Retina (tissue), 1 donor: ENCODE results near the gene SLC35G2.
"Not testable (repeated sequence)": the region's sequence is repeated elsewhere in the genome, so short reads cannot be mapped to it uniquely, and the experiment has no call there.

Source experiments
- DNase-seq: peaks from one replicate; pipeline ENCODE4 v3.0.0-alpha.2; 2016

Gene SLC35G2

DNA sequence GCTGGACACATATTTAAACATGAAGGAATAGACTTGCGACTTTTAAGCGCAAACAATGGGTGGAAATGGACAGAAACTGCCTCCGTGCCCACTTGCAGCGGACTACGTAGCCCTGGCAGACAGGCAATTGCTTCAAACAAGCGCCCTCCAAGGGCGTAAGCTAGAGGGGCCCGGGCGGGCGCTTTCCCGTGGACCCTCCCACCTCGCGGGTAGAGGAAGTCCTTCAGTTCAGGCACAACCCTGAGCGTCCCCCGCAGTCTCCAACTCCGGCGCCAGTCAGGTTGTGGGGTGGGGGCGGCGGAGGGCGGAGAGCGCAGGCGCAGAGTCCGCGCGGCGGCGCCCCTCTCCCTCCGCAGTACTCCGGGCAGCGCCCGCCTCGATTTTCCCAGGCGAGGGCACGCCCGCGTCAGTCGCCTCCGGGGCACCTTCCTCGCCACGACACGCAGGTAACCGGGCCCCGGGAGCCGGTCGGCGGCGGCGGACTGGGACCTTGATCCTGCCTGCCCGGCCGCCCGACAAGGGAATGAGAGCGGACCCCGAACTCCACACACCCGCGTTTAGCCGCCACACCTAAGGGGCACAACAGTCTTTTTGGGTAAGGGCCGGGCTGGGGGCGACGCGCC lies at the start of gene SLC35G2:
Gene SLC35G2 (plus strand): TSS at position 358 of the 623 bp plus-strand sequence. CDS start 35,335 bp downstream, outside the sequence.
- peak; percentile 93 for DNase-seq

DNA sequence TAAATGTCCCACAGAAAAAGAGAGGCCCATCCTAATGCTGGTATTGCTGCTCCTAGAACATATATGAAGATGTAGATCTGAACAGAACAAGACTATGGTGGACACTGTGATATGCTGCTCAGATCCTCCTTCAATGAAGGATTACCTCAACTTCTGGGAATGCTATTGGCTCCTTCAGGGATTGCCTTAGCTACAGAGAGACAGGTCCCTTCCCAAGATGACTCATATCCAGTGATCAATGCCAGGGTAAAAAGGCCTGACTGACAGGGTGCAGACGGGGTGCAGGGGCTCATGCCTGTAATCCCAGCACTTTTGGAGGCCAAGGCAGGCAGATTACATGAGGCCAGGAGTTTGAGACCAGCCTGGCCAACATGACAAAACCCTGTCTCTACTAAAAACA lies 46.2 kb upstream of the SLC35G2 start:
- no peak for DNase-seq

DNA sequence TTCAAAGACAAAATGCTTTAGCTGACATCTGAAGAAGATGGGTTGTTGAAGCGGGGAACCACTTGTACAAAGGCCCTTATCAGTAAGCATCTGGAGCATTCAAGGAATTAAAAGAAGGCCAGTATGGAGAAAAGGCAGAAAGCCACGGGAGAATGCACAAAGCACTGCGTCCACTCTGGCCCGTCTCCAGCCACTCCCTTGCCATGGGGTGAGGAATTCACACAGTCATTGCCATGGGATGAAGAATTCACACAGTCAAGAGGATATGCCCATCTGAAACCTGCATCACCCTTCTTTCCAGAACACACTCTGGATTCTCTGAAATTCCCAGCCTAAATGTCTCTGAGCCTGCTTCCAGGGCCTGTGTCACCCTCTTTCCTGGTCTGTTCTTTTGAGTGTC lies 40.1 kb upstream of the SLC35G2 start:
- DNase-seq = no peak

DNA sequence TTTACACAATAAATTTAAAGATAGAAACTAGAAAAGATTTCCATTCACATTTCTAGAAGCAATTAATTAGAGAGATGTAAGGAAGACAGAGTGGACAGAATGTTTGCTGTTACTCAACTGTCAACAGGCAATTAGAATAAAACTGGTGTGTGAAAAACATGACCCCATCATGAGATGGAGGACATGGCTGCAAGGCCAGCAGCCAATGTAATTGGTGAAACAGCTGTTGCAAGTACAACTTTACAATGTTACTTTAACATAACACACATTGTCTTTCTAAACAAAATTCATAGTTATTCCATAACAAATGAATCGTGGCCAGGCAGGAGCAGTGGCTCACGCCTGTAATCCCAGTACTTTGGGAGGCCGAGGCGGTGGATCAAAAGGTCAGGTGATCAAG lies 38.2 kb upstream of the SLC35G2 start:
- no peak for DNase-seq

DNA sequence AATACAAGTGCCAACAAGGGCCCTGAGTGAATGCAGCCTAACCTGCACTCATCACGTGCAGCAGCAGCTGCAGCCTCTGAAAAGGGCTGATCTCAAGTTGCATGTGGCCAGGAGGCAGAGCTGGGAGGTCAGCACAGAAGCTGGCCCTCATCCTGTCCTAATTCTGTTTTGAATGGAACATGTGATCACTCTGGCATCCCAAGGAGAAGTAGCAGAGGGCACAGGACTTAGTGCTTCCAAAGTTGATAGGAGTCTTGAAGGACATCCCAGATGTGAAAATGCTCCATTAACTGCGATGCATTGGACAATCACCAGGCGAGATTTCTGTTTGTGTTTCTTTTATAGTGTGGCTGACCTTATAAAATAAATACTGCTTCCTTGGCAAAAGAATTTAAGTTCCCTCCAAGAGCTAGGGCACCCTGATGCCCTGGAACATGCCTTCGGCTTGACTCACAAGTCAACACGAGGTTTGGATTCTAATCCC lies 35.2 kb upstream of the SLC35G2 start:
- DNase-seq = no peak

DNA sequence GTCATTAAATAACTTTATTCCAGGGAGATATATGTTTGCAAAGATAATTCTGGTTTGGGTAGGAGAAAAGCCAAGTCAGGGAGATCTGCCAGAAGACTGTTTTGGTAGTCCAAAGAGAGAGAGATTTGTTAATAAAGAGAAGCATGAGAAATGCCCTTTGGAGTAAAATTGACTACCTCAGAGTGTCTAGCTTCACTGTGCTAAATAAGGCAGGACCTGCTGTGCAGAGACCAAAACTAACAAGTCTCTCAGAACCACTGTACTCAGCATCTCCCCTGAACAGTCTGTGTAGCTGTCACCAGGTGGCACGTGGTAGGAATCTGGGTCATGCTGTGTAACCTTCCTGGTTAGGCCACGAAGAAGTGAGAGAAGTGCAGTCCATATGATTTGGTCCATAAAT lies 31.6 kb upstream of the SLC35G2 start:
- no peak for DNase-seq

DNA sequence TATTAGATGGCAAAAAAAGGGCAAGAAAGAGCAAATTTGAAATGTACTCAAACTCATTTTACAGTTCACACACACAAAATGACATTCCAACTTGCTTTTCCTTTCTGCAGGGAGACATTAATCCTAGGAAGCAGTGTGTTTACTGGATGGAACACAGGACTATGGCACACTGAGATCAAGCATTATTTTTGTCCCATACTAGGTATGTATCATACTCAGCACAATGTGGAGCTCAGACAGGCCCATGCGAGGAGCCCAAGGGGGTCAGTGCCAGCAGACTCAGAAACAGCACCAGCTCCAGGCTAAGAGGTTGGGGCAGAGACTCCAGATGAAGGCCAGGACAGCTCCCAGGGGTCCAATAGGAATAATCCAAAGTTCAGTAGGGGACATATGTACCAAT lies 30.8 kb upstream of the SLC35G2 start:
- DNase-seq = no peak

DNA sequence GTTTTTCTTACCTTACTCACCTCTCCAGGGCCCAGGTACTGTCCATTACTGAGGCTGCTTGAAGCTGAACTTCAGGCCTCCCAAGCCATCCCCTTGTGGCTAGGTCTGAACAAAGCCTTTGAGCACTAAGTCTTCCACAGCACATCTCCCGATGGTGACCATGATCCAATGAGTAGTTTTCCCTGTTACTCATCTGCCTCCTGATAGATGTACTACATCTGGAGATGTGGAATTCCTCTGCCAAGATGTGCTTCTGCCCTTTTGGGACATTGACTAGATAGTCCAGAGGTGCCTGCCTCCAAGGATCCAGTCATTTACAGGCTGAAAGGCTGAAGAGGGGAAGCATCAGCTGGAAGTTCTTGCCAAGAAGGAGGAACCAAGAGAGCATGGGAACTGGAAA lies 28.9 kb upstream of the SLC35G2 start:
- DNase-seq = no peak

DNA sequence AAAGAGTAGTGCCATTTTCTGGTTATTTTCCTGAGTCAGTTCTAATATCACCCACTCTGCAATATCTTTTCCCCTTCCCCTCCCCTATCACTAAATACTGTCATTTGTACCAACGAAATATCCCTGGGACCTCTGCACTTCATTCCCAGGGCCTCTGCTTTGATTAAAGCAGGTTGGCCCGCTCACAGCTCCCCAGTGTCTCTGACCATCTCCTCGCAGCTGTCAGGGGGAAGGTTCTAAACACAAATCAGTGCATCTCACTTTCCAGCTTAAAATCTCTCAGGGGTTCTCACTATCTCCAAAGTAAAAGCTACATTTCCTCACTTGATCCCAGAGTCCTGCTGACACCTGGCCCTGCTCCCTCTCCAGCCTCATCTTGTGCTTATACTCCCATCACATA lies 28.1 kb upstream of the SLC35G2 start:
- no peak for DNase-seq

DNA sequence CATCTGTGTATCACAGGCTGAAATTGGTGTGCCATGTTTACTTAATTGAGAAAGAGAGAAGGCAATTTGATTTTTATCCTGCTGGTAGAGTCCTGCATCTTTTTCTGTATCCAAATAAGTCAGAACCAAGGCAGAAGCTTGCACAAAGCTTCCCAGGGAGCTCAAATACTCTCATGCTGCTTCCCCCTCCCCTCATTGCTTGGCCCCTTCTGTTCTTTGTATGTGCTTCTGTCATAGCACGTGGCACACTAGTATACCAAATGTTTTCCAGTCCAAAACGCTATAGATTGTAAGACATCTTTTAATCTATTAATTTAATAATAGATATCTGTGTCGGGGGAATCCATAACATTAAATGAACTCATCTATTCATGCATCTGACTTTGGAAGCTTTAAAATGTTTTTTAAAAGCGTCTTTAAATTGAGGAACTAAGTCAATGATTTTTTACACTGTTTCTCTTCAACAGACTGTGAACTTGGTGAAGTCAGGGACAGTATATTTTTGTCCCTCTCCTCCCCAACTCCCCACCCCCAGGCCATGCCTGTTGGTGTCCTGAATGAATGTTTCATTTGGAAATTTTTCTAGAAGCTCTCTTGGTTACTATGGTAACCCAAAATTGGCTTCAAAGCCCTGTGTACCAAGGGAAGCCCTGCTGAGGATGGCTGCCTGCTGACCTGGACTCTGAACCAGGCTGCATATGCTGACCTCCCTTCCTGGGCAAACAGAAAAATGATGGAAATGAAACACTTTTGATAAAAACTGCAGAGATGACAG lies 26.2 kb upstream of the SLC35G2 start:
- no peak for DNase-seq

DNA sequence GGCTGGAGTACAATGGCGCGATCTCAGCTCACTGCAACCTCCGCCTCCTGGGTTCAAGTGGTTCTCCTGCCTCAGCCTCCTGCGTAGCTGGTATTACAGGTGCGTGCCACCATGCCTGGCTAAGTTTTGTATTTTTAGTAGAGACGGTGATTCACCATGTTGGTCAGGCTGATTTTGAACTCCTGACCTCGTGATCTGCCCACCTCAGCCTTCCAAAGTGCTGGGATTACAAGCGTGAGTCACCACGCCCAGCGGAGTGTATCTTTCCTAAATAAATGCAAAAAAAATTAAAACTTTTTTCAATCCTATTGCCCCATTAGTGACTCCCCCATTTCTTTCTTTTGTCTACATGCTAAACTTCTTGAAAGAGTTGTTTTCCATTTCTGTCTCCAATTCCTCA lies 17.8 kb upstream of the SLC35G2 start:
- not testable (repeated sequence) for DNase-seq

DNA sequence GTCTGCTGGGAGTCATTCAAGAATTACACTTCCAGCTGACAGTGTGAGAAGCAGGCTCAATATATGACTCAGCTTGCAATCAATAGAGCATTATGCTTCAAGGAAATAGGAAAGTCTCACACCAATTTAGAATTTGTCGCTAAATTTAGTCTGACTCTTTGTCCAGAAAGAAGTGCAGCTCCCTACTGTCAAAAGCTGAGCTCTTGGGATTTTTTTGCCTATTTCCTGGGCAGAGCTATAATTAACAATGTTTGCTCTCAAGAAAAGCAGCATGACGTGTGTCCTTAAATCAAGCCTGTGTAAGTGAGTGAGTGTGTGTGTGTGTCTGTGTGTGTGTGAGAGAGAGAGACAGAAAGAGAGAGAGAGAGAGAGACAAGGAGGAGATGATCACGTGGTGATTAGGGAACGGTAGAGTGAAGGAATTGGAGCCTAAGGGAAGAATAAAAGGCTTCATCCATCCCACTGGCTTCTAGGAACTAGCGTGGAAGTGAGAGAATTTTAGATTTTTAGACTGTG lies 16.4 kb upstream of the SLC35G2 start:
- DNase-seq = peak; percentile 35

DNA sequence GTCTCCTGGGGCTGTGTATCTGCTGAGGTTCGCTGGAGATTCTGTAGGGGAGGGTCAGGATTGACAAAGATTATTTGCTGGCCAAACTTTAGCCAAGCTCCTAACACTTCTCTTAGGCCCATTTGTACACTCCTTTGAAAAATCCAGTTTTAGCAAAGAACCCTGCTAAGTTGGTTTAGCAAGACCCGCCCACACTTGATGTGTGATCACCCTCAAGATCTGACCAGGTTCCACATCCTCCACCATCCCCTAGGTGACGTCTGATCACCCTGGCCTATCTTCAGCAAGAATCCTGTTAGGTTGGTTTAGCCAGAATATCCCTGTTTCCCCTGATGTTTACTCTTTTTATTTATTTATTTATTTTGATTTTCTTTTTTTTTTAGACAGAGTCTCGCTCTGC lies 14.8 kb upstream of the SLC35G2 start:
- no peak for DNase-seq

DNA sequence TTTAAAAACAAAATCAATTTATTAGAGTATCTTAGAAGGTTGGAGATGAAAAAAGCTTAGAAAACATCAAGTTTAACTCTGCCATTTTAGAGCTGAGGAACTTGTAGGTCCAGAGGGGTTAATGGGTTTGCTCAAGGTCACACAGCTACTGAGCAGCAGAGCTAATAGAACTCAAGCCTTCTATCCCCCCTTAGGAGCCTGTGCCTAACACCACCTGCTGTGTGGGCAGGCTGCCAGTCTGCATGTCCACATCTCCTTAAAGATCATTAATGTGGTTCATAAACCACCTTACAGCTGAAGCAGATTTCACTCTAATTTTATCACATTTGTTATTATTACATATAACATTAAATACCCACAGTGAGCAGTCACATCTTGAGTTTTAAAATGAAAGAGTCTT lies 14.1 kb upstream of the SLC35G2 start:
- no peak for DNase-seq

DNA sequence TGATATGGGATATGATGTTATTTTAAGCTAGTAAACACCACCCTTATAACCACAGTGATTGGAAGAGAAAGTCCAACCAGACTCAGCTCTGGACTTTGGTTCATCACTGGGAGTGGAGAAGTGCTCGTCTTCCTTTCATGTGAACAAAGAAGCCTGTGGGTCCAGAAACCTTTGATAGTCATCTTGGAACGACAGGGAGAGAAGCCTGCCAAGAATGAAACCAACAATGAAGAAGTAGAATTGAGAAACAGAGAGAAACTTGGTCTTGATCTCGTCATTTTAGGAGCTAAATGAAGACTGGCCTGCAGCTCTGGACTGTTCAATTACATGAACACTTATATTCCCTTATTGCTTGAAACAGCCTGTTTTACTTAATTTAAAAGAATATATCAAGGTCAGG lies 13.1 kb upstream of the SLC35G2 start:
- DNase-seq = no peak

DNA sequence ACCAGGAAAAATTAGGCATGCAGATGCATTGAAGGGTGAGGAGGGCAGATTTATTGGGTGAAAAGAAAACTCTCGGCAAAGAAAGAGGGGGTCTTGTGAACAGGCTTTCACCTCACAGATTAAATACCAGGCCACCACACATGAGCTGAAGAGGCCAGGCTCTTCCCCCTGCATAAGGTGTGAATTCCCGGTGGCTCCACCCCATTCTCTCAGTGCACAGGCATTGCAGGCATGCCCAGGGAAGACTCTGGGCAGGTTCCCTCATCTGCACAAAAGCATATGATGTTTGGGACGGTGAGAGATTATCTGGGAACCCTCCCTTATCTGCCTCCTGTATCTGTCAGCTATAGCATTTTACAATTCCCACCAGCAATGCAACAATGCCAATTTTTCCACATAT lies 7.2 kb upstream of the SLC35G2 start:
- no peak for DNase-seq

DNA sequence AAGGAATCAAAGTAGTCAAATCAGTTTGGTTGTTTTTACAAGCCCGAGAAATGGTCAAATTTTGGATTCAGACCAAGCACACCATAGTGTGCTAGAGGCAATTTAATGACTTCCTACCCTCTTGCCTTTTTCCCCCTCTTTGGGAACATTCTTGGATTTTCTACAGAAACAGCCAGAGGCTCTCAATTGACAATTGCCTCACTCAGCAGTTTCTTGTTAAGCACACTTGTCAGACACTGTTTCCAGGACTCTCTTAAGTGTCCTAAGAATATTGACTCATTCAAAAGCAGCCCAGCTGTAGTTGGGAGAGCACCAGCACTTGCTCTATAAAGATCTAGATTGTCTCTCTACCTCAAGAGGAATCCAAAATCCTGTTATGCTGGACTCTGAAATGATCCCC lies 1.5 kb upstream of the SLC35G2 start:
- no peak for DNase-seq

DNA sequence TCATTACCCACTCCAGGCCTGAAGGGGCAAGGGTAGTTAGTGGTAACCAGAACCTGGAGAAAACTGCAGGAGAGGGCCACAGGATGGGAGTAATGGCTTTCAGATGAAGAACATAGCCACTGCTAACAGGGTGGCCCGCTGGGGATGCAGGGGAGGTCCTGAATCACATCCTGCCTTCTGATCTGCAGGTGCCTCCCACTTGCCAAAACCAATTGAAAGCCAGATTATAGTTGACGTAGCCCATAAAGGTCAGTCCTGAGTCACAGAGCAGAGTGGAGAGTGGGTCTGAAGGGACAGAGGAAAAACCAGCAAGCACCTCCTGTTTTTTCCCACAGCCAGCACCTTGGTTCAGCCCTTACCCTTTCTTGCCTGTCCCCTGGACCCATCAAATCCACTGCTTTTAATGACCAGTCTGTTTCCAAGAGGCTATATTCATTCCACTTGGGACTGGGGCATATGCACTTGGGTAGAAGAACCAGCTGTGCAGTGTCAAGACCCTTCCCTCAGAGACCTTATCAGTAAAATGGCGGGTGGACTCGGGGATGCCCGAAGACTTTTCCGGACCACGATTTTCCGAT lies 646 bp upstream of the SLC35G2 start:
- no peak for DNase-seq

DNA sequence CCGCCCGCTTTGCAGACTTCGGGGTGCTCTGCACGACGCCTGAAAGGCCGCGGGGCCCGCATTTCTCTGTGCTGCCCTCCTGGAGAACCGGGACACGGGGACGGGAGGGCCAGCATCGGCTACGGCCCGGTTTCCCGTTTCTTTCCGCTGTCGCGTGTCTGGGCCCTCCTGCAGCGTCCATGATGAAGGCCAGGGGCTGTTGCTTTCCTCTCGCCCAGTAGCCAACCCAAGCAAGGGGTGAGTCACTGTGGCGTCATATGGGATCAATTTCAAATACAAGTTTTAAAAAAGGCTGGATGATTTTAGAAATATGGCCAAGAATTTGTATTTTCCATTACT lies 435 bp downstream of the SLC35G2 start:
- peak; percentile 90 for DNase-seq

DNA sequence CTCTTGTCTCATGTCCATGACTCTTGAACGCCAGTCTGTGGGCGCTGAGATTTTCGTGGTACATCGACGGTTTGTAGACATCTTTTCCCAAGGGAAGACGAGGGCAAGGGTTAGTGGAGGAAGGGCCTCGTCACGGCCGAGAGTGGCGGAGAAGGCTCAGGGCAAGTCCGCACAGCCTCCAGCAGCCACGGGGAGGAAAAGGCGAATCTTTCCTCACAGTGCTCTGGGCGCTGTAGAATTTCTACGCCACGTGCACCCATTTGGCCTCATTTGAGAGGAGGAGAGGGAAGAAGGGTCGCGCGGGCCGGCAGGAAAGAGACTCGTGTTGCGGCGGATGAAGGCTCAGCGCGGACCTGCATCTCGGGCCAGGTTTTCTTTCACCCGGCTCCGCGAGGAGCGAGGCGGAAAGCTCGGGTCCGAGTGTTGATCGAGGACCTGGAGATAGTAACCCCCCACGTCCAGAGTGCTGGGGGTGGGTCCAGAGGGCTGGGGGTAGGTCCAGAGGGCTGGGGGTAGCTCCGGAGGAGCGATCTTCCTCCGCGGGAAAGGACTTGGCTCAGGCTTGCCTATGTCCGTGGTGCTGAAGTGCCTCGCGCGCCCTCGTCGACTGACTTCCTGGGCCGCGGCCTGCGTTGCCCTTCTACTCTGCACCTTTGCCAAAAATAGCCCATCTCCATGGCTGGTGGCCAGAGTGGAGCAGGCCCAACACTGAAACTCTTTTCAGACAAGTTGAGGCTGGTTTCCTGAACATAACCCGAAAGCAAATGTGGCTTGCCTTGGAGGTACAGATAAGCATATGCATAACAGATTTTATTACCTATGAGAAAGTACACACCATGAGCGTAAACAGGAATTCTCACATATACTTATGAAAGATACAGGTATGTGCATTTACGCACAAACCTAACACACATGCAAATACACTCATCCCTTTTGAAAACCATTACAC lies 1.1 kb downstream of the SLC35G2 start:
- DNase-seq = peak; percentile 85

DNA sequence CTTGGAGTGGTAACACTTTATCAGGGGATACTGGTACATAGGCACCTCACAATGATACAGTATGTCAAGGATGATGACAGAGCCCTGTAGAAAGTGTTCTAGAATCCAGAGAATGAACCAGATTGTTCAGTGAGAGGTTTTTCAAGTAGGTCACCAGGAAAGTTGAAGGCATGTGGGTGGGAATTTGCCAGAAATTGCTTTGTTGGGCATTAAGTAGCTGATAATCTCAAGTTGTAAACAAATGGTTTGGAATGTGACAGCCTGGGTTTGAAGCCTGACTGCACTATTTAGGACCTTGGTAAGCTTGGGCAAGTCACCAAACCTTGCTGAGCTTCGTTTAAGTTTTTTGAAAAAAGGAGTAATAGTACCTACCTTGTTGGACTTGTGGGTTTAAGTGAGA lies 12.5 kb downstream of the SLC35G2 start:
- DNase-seq = no peak

DNA sequence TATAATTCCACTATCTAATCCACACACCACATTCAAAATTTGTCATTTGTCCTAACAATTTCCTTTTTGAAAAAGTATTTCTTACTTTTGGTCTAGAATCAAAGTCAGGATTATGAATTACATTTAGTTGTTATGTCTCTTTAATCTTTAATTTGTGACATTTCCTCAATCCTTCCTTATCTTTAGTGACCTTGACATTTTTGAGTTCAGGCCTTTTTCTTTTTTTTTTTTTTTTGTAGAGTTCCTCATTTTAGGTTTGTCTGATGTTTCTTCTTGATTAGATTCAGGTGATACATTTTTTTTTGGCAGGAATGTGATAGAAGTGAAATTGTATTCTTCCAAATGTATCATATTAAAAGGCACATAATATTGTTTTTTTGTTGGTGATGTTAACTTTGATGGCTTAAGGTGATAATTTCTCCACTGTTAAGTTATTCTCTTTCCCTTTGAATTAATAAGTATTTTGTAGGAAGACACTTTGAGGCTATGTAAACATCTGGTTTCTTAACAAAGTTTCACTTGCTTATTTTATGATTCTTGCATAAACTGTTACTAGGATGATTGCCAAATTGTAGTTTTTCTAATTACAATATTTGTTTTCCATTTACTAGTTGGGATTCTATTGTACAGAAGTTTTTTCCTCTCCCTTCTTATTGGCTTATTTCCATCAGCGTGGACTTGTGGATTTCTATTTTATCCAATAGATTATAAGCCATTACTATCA lies 16.3 kb downstream of the SLC35G2 start:
- no peak for DNase-seq
